GM23338 (cell line): ENCODE results near the gene TBC1D10B.

Experiments
- CREB1 ChIP-seq: fragments of 250-450 bp; sonication (Bioruptor Pico); IDR thresholded peaks from 2 replicates; pipeline ENCODE4 v1.5.0; 2020; ENCODE audit warnings: low read depth, mild to moderate bottlenecking, moderate library complexity
- CTCF ChIP-seq, 2 experiments: fragments of 200-600 bp in 1 of 2; sonication (generic) in 1 of 2; conservative IDR thresholded peaks; 2 replicates each; pipeline versions ENCODE4 v1.5.1 to v1.6.1; 2016 to 2017; ENCODE audit warnings: antibody characterized with exemption in 2 of 2, low read depth in 2 of 2, mild to moderate bottlenecking in 2 of 2, moderate library complexity in 1 of 2
- ETS1 ChIP-seq: IDR thresholded peaks from 2 replicates; pipeline ENCODE4 v1.6.1; 2016; ENCODE audit warnings: antibody characterized with exemption
- EZH2 ChIP-seq: fragments of 200-600 bp; sonication (generic); IDR thresholded peaks from one replicate; pipeline ENCODE4 v1.8.0; 2017; ENCODE audit warnings: antibody characterized with exemption, mild to moderate bottlenecking, low read depth; ENCODE audit not compliant: unreplicated experiment
- EZH2phosphoT487 ChIP-seq: fragments of 200-600 bp; sonication (generic); IDR thresholded peaks from one replicate; pipeline ENCODE4 v1.8.1; 2018; ENCODE audit warnings: antibody characterized with exemption; ENCODE audit not compliant: unreplicated experiment
- JUNB ChIP-seq: IDR thresholded peaks from one replicate; pipeline ENCODE4 v1.6.1; 2016; ENCODE audit warnings: antibody characterized with exemption; ENCODE audit not compliant: unreplicated experiment
- NANOG ChIP-seq: IDR thresholded peaks from 2 replicates; pipeline ENCODE4 v1.6.1; 2016; ENCODE audit warnings: antibody characterized with exemption, borderline replicate concordance
- POLR2AphosphoS5 ChIP-seq: IDR thresholded peaks from 2 replicates; pipeline ENCODE4 v1.6.1; 2016; ENCODE audit warnings: antibody characterized with exemption, low read depth
- REST ChIP-seq: IDR thresholded peaks from one replicate; pipeline ENCODE4 v1.6.1; 2018; ENCODE audit warnings: antibody characterized with exemption; ENCODE audit not compliant: unreplicated experiment
- STAT1 ChIP-seq: IDR thresholded peaks from one replicate; pipeline ENCODE4 v1.6.1; 2016; ENCODE audit warnings: antibody characterized with exemption; ENCODE audit not compliant: unreplicated experiment
- ZNF114 ChIP-seq: fragments of 250-450 bp; sonication (Bioruptor Pico); IDR thresholded peaks from 2 replicates; pipeline ENCODE4 v1.5.0; 2020; ENCODE audit warnings: mild to moderate bottlenecking, moderate library complexity

- TF ChIP-seq CTCF (conservative IDR thresholded peaks at IDR 0.05; ENCODE audit: low read depth in 2 of 2) (no peak), REST (no peak), EZH2 (no peak), ZNF114 (no peak), POLR2AphosphoS5 (no peak), JUNB (no peak), EZH2phosphoT487 (no peak), NANOG (no peak), CREB1 (CRISPR knock-in tag) (no peak), ETS1 (no peak; the same call in 1 of the 2 replicates), STAT1 (no peak)
These were observed 6.9 kb upstream of the TBC1D10B start for GRCh38 chr16:30377050-30377811.
